ENCODE results near the gene FOXA2. TPM values are rescaled to one million over a fixed set of nuclear protein-coding genes. Genes with fewer than 3 reads are reported as not detected.

The FOXA2 gene
- total RNA-seq, 1 experiment from 2014 or later: 28.0 TPM

DNA sequence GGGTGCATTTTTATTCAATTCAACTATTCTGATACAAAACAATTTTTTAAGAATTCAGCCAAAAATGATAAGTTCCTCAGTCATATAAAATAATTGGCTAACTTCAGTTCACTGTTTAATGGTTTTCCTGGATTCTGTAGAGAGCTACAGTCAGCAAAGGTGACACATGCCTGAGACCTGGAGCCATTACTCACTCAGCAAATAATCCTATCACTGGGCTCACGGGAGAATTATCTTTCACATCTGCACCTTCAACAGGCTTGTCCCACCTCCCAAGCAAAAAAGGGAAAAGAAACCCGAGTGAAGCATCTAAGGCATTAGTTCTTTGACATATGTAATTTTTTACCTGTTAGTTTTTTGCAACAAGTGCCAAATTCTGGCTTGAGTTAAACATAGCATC lies 34.9 kb upstream of the FOXA2 start:
- POLR2A ChIA-PET: no interaction called here

GRCh38 chr20:22617160-22617559 lies 32.8 kb upstream of the FOXA2 start:
- intact Hi-C loops (cut with micrococcal nuclease; ENCODE audit: unreplicated experiment): no loop called here
- BruUV-seq (replicated peaks): no TSS peak
- no peak overlapping the region for H3K27ac ChIP-seq (ENCODE audit: low read length)

More for the DNA sequence above, 34.9 kb upstream of the FOXA2 start:
- H3K4me1 ChIP-seq (ENCODE audit: control insufficient read depth, insufficient read depth, low read length): no peaks in the 10 kb centered on the region
- DNase-seq (ENCODE audit: low read depth, low spot score): no peak
- peaks cover 5% of the 10 kb centered on the region; the same call in 1 of the 2 replicates for H3K27me3 ChIP-seq (ENCODE audit: control insufficient read depth, insufficient read depth, low read length)
- TF ChIP-seq SIN3A (IDR thresholded peaks at IDR 0.05; ENCODE audit: borderline replicate concordance, insufficient read depth, low read depth, low read length): no peak
- no peak for TF ChIP-seq TCF7L2 (IDR thresholded peaks at IDR 0.05; ENCODE audit: low read depth, low read length)
- no peak for TF ChIP-seq POLR2AphosphoS5 (IDR thresholded peaks at IDR 0.05; ENCODE audit: low read depth, low read length)
- TF ChIP-seq, protein P1, sequence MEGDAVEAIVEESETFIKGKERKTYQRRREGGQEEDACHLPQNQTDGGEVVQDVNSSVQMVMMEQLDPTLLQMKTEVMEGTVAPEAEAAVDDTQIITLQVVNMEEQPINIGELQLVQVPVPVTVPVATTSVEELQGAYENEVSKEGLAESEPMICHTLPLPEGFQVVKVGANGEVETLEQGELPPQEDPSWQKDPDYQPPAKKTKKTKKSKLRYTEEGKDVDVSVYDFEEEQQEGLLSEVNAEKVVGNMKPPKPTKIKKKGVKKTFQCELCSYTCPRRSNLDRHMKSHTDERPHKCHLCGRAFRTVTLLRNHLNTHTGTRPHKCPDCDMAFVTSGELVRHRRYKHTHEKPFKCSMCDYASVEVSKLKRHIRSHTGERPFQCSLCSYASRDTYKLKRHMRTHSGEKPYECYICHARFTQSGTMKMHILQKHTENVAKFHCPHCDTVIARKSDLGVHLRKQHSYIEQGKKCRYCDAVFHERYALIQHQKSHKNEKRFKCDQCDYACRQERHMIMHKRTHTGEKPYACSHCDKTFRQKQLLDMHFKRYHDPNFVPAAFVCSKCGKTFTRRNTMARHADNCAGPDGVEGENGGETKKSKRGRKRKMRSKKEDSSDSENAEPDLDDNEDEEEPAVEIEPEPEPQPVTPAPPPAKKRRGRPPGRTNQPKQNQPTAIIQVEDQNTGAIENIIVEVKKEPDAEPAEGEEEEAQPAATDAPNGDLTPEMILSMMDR (IDR thresholded peaks at IDR 0.05): no peak
- no peak for TF ChIP-seq REST (IDR thresholded peaks at IDR 0.05; ENCODE audit: insufficient read depth in 1 of 2, low read depth in 2 of 2, low read length in 1 of 2)
- BruUV-seq (replicated peaks): no TSS peak
- no peak for ATAC-seq
- no peak overlapping the region for H3K4me3 ChIP-seq (ENCODE audit: low read depth in 2 of 2, low read length in 2 of 2)
- H3K27ac ChIP-seq (ENCODE audit: low read length): no peak overlapping the region
- in situ Hi-C loops (cut with HindIII; ENCODE audit: low pct_unique_long_range_greater_than_20kb, low sequenced_read_pairs) (no loop called here), intact Hi-C loops (cut with micrococcal nuclease; ENCODE audit: unreplicated experiment) (no loop called here)
- CTCF ChIA-PET: no interaction called here
- H3K9me3 ChIP-seq (ENCODE audit: control insufficient read depth, insufficient read depth, low read depth, low read length): no peaks in the 10 kb centered on the region
- H3K36me3 ChIP-seq (ENCODE audit: control insufficient read depth, insufficient read depth, low read length): no peaks in the 10 kb centered on the region

More at GRCh38 chr20:22617160-22617559, 32.8 kb upstream of the FOXA2 start:
- CTCF ChIA-PET: no interaction called here
- Histone ChIP-seq H3K4me1 (ENCODE audit: control insufficient read depth, insufficient read depth, low read length) (no peaks in the 10 kb centered on the region), H3K4me3 (ENCODE audit: low read depth in 2 of 2, low read length in 2 of 2) (no peak overlapping the region), H3K27me3 (ENCODE audit: control insufficient read depth, insufficient read depth, low read length) (peaks cover 5% of the 10 kb centered on the region; the same call in 1 of the 2 replicates), H3K36me3 (ENCODE audit: control insufficient read depth, insufficient read depth, low read length) (no peaks in the 10 kb centered on the region), H3K9me3 (ENCODE audit: control insufficient read depth, insufficient read depth, low read depth, low read length) (no peaks in the 10 kb centered on the region)
- ATAC-seq (no peak), DNase-seq (ENCODE audit: low read depth, low spot score) (no peak)
- POLR2A ChIA-PET: no interaction called here
- TF ChIP-seq SIN3A (IDR thresholded peaks at IDR 0.05; ENCODE audit: borderline replicate concordance, insufficient read depth, low read depth, low read length) (no peak), REST (IDR thresholded peaks at IDR 0.05; ENCODE audit: insufficient read depth in 1 of 2, low read depth in 2 of 2, low read length in 1 of 2) (no peak), POLR2AphosphoS5 (IDR thresholded peaks at IDR 0.05; ENCODE audit: low read depth, low read length) (no peak), TCF7L2 (IDR thresholded peaks at IDR 0.05; ENCODE audit: low read depth, low read length) (no peak)
- TF ChIP-seq, protein P1 (IDR thresholded peaks at IDR 0.05): no peak
- in situ Hi-C loops (cut with HindIII; ENCODE audit: low pct_unique_long_range_greater_than_20kb, low sequenced_read_pairs): no loop called here

All from Panc1 (cell line).